KMS-11 (cell line): ENCODE results near the gene CISTR.

Experiments
- H2AFZ ChIP-seq: fragments of 200-600 bp; sonication (generic); 2 replicates; pipeline ENCODE4 v1.6.1; 2016; ENCODE audit warnings: antibody characterized with exemption, mixed run types, low read depth
- H3K27ac ChIP-seq: fragments of 200-600 bp; sonication (generic); 2 replicates; pipeline ENCODE4 v1.6.1; 2016; ENCODE audit warnings: mild to moderate bottlenecking, mixed run types
- H3K27me3 ChIP-seq: fragments of 200-600 bp; sonication (generic); 2 replicates; pipeline ENCODE4 v1.6.1; 2017; ENCODE audit warnings: mild to moderate bottlenecking, low read depth, mixed run types, moderate library complexity; ENCODE audit not compliant: insufficient read depth
- H3K36me3 ChIP-seq: fragments of 200-600 bp; sonication (generic); 2 replicates; pipeline ENCODE4 v1.6.1; 2017; ENCODE audit warnings: mild to moderate bottlenecking, mixed run types; ENCODE audit not compliant: insufficient read depth
- H3K4me1 ChIP-seq: fragments of 200-600 bp; sonication (generic); 2 replicates; pipeline ENCODE4 v1.6.1; 2016; ENCODE audit warnings: mild to moderate bottlenecking, low read depth, mixed run types; ENCODE audit not compliant: poor library complexity, severe bottlenecking
- H3K4me2 ChIP-seq: fragments of 200-600 bp; sonication (generic); 2 replicates; pipeline ENCODE4 v1.7.0; 2016; ENCODE audit warnings: mild to moderate bottlenecking, mixed run types
- H3K4me3 ChIP-seq: fragments of 200-600 bp; sonication (generic); IDR thresholded peaks from 2 replicates; pipeline ENCODE4 v1.6.1; 2017; ENCODE audit warnings: low read depth, low read length, mixed read lengths; ENCODE audit not compliant: insufficient read depth
- H3K79me2 ChIP-seq: fragments of 200-600 bp; sonication (generic); 2 replicates; pipeline ENCODE4 v1.6.1; 2016; ENCODE audit warnings: low read depth, mixed run types; ENCODE audit not compliant: insufficient read depth
- H3K9ac ChIP-seq: fragments of 200-600 bp; sonication (generic); 2 replicates; pipeline ENCODE4 v1.6.1; 2016; ENCODE audit warnings: mild to moderate bottlenecking, mixed run types
- H4K20me1 ChIP-seq: fragments of 200-600 bp; sonication (generic); 2 replicates; pipeline ENCODE4 v1.6.1; 2016; ENCODE audit warnings: mild to moderate bottlenecking, mixed run types; ENCODE audit not compliant: insufficient read depth
- CTCF ChIP-seq: fragments of 200-600 bp; sonication (generic); conservative IDR thresholded peaks from 2 replicates; pipeline ENCODE4 v1.6.1; 2017; ENCODE audit warnings: low read depth, mild to moderate bottlenecking, antibody characterized with exemption, low read length, moderate library complexity, mixed read lengths

The CISTR gene

GRCh38 chr12:53714004-53714403 lies 37.8 kb downstream of the CISTR start:
- no peak for TF ChIP-seq CTCF

GRCh38 chr12:53713516-53713915 lies 38.3 kb downstream of the CISTR start:
- no peaks in the 10 kb centered on the region for H3K79me2 ChIP-seq
- H3K4me2 ChIP-seq = no peak overlapping the region
- no peaks in the 10 kb centered on the region for H3K36me3 ChIP-seq
- no peak for TF ChIP-seq CTCF
- H3K27me3 ChIP-seq = no peaks in the 10 kb centered on the region; the same call in 1 of the 2 replicates
- H2AFZ ChIP-seq = no peak overlapping the region
- no peak overlapping the region for H3K4me3 ChIP-seq
- no peaks in the 10 kb centered on the region for H3K4me1 ChIP-seq
- no peaks in the 10 kb centered on the region for H4K20me1 ChIP-seq
- no peak overlapping the region for H3K27ac ChIP-seq
- H3K9ac ChIP-seq = no peak overlapping the region

More at GRCh38 chr12:53714004-53714403, 37.8 kb downstream of the CISTR start:
- H3K9ac ChIP-seq = no peak overlapping the region
- H3K4me2 ChIP-seq = no peak overlapping the region
- H3K4me1 ChIP-seq = no peaks in the 10 kb centered on the region
- no peaks in the 10 kb centered on the region for H3K79me2 ChIP-seq
- H3K27ac ChIP-seq = no peak overlapping the region
- no peak overlapping the region for H3K4me3 ChIP-seq
- H3K36me3 ChIP-seq = no peaks in the 10 kb centered on the region
- H4K20me1 ChIP-seq = no peaks in the 10 kb centered on the region
- H3K27me3 ChIP-seq = no peaks in the 10 kb centered on the region; the same call in 1 of the 2 replicates
- H2AFZ ChIP-seq = no peak overlapping the region

GRCh38 chr12:53712059-53712643 lies 39.6 kb downstream of the CISTR start:
- Histone ChIP-seq H3K4me3 (no peak overlapping the region), H3K4me2 (no peak overlapping the region), H3K4me1 (no peaks in the 10 kb centered on the region), H3K79me2 (no peaks in the 10 kb centered on the region), H3K27me3 (no peaks in the 10 kb centered on the region; the same call in 1 of the 2 replicates), H4K20me1 (no peaks in the 10 kb centered on the region), H3K36me3 (no peaks in the 10 kb centered on the region), H3K9ac (no peak overlapping the region), H2AFZ (no peak overlapping the region), H3K27ac (no peak overlapping the region)
- TF ChIP-seq CTCF = no peak

GRCh38 chr12:53710091-53710490 lies 41.7 kb downstream of the CISTR start:
- Histone ChIP-seq H2AFZ (no peak overlapping the region), H3K9ac (no peak overlapping the region), H3K27ac (no peak overlapping the region), H3K79me2 (no peaks in the 10 kb centered on the region), H4K20me1 (no peaks in the 10 kb centered on the region), H3K4me3 (no peak overlapping the region), H3K4me1 (no peaks in the 10 kb centered on the region), H3K4me2 (no peak overlapping the region), H3K27me3 (no peaks in the 10 kb centered on the region; the same call in 1 of the 2 replicates), H3K36me3 (no peaks in the 10 kb centered on the region)
- TF ChIP-seq CTCF = no peak
